Measurements from ENCODE around the gene GSTA2. TPM values are rescaled to one million over a fixed set of nuclear protein-coding genes. Genes with fewer than 3 reads are reported as not detected.
"Not testable (repeated sequence)": the region's sequence is repeated elsewhere in the genome, so short reads cannot be mapped to it uniquely, and the experiment has no call there.

GSTA2 gene
- total RNA-seq: under 0.01 TPM

DNA sequence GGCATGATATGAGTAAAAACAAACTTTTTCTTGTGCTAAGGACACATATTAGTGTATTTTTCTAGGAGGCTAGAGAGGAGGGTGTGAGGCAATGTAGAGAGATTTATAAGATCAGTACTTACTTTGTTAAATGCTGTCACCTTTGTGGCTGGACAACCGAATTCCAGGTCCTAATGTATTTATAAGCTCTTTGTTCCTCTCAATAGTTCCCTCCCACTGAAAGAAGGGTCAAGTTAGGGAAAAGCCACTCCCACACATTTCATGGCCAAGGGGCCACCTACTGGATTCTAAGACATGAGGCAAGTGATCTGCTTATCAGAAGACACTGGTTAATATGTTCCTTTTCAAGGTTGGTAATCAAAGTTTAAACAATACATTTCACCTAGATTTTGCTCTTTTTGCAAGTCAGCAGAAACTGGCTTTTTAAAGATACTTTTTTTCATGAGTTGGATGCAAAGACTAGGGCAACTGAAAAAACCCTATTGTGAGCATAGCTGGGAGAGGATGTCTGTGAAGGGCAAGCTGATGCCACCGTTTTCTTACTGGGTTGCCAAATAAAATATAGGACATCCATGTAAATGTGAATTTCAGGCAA is at the start of gene GSTA2:
GSTA2 (minus strand) TSS at position 154 of the 595 bp plus-strand sequence. CDS start 5,528 bp downstream, outside the sequence.
- H3K36me3 ChIP-seq (ENCODE audit: control insufficient read depth in 3 of 3, insufficient read depth in 3 of 3, low read length in 3 of 3); H3K27ac ChIP-seq (ENCODE audit: low read depth, low read length); H3K4me1 ChIP-seq (ENCODE audit: control insufficient read depth in 3 of 3, insufficient read depth in 3 of 3, low read length in 3 of 3); H3K4me3 ChIP-seq (ENCODE audit: low read length in 3 of 3); H3K27me3 ChIP-seq (ENCODE audit: control insufficient read depth in 3 of 3, insufficient read depth in 3 of 3, low read length in 3 of 3); H3K9me3 ChIP-seq (ENCODE audit: control insufficient read depth in 3 of 3, low read length in 3 of 3); H3K9ac ChIP-seq (ENCODE audit: low read depth in 1 of 3, low read length in 3 of 3): not testable (repeated sequence)

DNA sequence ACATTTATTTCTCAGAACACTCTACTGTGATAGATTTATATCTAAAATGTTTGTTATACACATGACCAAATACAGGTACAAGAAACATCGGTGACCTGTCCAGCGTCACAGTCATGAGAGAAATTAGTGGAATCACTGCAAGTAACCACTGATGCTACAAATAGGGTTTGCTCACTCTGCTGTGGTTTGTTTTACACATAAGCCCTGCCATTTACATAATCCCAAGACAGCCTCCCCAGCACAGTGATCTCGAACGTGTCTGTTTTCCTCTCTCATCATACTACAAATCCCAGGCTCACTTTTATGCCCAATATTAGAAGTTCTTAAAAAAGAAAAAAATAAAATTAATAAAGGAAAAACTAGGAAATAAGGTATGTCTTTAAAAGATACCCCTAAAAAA is 46.5 kb upstream of the GSTA2 start:
- H3K4me3 ChIP-seq (ENCODE audit: low read length in 3 of 3); H3K27ac ChIP-seq (ENCODE audit: low read depth, low read length); H3K27me3 ChIP-seq (ENCODE audit: control insufficient read depth in 3 of 3, insufficient read depth in 3 of 3, low read length in 3 of 3); H3K9me3 ChIP-seq (ENCODE audit: control insufficient read depth in 3 of 3, low read length in 3 of 3); H3K4me1 ChIP-seq (ENCODE audit: control insufficient read depth in 3 of 3, insufficient read depth in 3 of 3, low read length in 3 of 3); H3K36me3 ChIP-seq (ENCODE audit: control insufficient read depth in 3 of 3, insufficient read depth in 3 of 3, low read length in 3 of 3); H3K9ac ChIP-seq (ENCODE audit: low read depth in 1 of 3, low read length in 3 of 3): not testable (repeated sequence)

DNA sequence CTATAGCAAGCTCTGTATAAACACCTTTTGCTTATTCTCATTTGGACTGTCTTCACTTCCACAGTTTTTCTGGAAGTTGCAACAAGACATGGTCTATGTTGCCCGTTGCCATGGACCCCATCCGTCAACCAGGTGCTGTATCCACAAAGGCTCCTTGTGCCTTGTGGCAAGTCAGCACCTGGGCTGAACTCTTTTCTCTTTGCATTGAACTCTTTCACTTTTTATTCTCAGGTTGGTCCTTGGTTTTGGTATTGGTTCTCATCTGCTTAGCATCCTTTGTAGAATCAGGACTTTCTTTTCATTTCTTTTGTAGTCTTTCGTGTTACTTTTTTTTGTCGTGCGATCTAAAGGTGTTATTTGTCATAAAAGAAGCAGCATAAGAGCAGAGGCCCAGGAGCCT is 45.4 kb upstream of the GSTA2 start:
- Histone ChIP-seq H3K4me1 (ENCODE audit: control insufficient read depth in 3 of 3, insufficient read depth in 3 of 3, low read length in 3 of 3) (no peaks in the 10 kb centered on the region), H3K4me3 (ENCODE audit: low read length in 3 of 3) (no peak overlapping the region), H3K36me3 (ENCODE audit: control insufficient read depth in 3 of 3, insufficient read depth in 3 of 3, low read length in 3 of 3) (no peaks in the 10 kb centered on the region), H3K9me3 (ENCODE audit: control insufficient read depth in 3 of 3, low read length in 3 of 3) (no peaks in the 10 kb centered on the region), H3K27me3 (ENCODE audit: control insufficient read depth in 3 of 3, insufficient read depth in 3 of 3, low read length in 3 of 3) (no peaks in the 10 kb centered on the region), H3K9ac (ENCODE audit: low read depth in 1 of 3, low read length in 3 of 3) (no peak overlapping the region), H3K27ac (ENCODE audit: low read depth, low read length) (no peak overlapping the region)

DNA sequence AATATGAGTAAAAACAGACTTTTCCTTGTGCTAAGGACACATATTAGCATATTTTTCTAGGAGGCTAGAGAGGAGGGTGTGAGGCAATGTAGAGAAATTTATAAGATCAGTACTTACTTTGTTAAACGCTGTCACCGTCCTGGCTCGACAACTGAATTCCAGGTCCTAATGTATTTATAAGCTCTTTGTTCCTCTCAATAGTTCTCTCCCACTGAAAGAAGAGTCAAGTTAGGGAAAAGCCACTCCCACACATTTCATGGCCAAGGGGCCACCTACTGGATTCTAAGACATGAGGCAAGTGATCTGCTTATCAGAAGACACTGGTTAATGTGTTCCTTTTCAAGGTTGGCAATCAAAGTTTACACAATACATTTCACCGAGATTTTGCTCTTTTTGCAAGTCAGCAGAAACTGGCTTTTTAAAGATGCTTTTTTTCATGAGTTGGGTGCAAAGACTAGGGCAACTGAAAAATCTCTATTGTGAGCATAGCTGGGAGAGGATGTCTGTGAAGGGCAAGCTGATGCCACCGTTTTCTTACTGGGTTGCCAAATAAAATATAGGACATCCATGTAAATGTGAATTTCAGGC is 40.5 kb upstream of the GSTA2 start, which contains the start of gene GSTA1:
GSTA1 (minus strand) TSS at position 149 of the 588 bp plus-strand sequence. CDS start 4,549 bp downstream, outside the sequence.
- not testable (repeated sequence) for H3K4me1 ChIP-seq (ENCODE audit: control insufficient read depth in 3 of 3, insufficient read depth in 3 of 3, low read length in 3 of 3); H3K9me3 ChIP-seq (ENCODE audit: control insufficient read depth in 3 of 3, low read length in 3 of 3); H3K36me3 ChIP-seq (ENCODE audit: control insufficient read depth in 3 of 3, insufficient read depth in 3 of 3, low read length in 3 of 3); H3K9ac ChIP-seq (ENCODE audit: low read depth in 1 of 3, low read length in 3 of 3); H3K27ac ChIP-seq (ENCODE audit: low read depth, low read length); H3K27me3 ChIP-seq (ENCODE audit: control insufficient read depth in 3 of 3, insufficient read depth in 3 of 3, low read length in 3 of 3); H3K4me3 ChIP-seq (ENCODE audit: low read length in 3 of 3)

DNA sequence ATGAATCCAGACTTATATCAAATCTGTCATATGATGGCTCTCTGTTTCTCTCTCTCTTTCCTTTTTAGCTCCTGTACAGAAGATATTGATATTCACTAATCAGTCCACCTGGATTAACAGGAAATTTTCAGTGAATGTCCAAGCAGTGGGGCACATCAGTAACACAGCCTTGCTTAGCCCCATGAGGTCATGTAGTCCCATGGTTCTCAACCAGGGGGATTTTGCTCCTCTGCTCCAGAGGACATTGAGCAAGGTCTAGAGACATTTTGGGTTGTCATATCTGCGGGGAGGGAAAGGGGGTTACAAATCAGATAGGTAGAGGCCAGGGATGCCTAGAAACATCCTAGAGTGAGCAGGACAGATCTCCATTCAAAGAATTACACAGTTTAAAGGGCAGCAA is 39.5 kb upstream of the GSTA2 start:
- Histone ChIP-seq H3K4me3 (ENCODE audit: low read length in 3 of 3) (no peak overlapping the region), H3K36me3 (ENCODE audit: control insufficient read depth in 3 of 3, insufficient read depth in 3 of 3, low read length in 3 of 3) (no peaks in the 10 kb centered on the region), H3K9ac (ENCODE audit: low read depth in 1 of 3, low read length in 3 of 3) (no peak overlapping the region), H3K9me3 (ENCODE audit: control insufficient read depth in 3 of 3, low read length in 3 of 3) (no peaks in the 10 kb centered on the region), H3K27me3 (ENCODE audit: control insufficient read depth in 3 of 3, insufficient read depth in 3 of 3, low read length in 3 of 3) (no peaks in the 10 kb centered on the region), H3K4me1 (ENCODE audit: control insufficient read depth in 3 of 3, insufficient read depth in 3 of 3, low read length in 3 of 3) (no peaks in the 10 kb centered on the region), H3K27ac (ENCODE audit: low read depth, low read length) (no peak overlapping the region)

DNA sequence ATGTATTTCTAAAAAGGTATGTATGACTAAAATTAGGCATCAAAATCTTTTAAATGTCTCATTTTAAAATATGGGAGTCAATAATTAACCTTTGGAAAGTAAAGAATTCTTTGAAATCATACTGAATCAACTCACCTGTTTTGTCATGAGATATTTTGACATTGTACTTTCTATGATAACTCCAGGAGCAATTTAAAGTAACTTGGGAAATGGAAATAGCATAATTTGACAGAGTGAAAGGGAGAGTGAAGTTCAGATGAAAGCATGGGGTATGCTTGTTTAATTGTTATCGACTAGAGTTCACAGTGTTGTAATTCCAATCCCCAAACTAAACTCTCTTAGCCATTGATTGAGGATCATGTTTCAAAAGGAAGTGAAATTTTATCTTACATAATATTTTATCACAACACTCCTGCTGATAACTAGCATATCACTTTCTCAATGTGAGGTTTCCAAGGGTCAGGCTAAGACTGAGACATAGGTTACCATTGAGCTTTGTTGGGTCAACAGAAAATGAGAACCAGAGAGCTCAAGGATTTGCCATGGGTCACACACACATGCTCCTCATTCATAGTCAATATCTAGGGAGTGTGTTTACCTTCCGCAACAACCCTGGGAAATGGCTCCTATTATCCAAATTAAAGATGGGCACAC is 38.0 kb upstream of the GSTA2 start:
- H3K9ac ChIP-seq (ENCODE audit: low read depth in 1 of 3, low read length in 3 of 3): no peak overlapping the region
- no peaks in the 10 kb centered on the region for H3K4me1 ChIP-seq (ENCODE audit: control insufficient read depth in 3 of 3, insufficient read depth in 3 of 3, low read length in 3 of 3)
- H3K36me3 ChIP-seq (ENCODE audit: control insufficient read depth in 3 of 3, insufficient read depth in 3 of 3, low read length in 3 of 3): no peaks in the 10 kb centered on the region
- H3K4me3 ChIP-seq (ENCODE audit: low read length in 3 of 3): no peak overlapping the region
- H3K9me3 ChIP-seq (ENCODE audit: control insufficient read depth in 3 of 3, low read length in 3 of 3): no peaks in the 10 kb centered on the region
- no peaks in the 10 kb centered on the region for H3K27me3 ChIP-seq (ENCODE audit: control insufficient read depth in 3 of 3, insufficient read depth in 3 of 3, low read length in 3 of 3)
- no peak overlapping the region for H3K27ac ChIP-seq (ENCODE audit: low read depth, low read length)

GRCh38 chr6:52799272-52799671 is 36.0 kb upstream of the GSTA2 start:
- not testable (repeated sequence) for H3K27ac ChIP-seq (ENCODE audit: low read depth, low read length); H3K9me3 ChIP-seq (ENCODE audit: control insufficient read depth in 3 of 3, low read length in 3 of 3); H3K4me1 ChIP-seq (ENCODE audit: control insufficient read depth in 3 of 3, insufficient read depth in 3 of 3, low read length in 3 of 3); H3K4me3 ChIP-seq (ENCODE audit: low read length in 3 of 3); H3K27me3 ChIP-seq (ENCODE audit: control insufficient read depth in 3 of 3, insufficient read depth in 3 of 3, low read length in 3 of 3); H3K36me3 ChIP-seq (ENCODE audit: control insufficient read depth in 3 of 3, insufficient read depth in 3 of 3, low read length in 3 of 3); H3K9ac ChIP-seq (ENCODE audit: low read depth in 1 of 3, low read length in 3 of 3)

- H3K9ac ChIP-seq (ENCODE audit: low read depth in 1 of 3, low read length in 3 of 3); H3K36me3 ChIP-seq (ENCODE audit: control insufficient read depth in 3 of 3, insufficient read depth in 3 of 3, low read length in 3 of 3); H3K27me3 ChIP-seq (ENCODE audit: control insufficient read depth in 3 of 3, insufficient read depth in 3 of 3, low read length in 3 of 3); H3K27ac ChIP-seq (ENCODE audit: low read depth, low read length); H3K4me1 ChIP-seq (ENCODE audit: control insufficient read depth in 3 of 3, insufficient read depth in 3 of 3, low read length in 3 of 3); H3K9me3 ChIP-seq (ENCODE audit: control insufficient read depth in 3 of 3, low read length in 3 of 3); H3K4me3 ChIP-seq (ENCODE audit: low read length in 3 of 3): not testable (repeated sequence)
Observed at GRCh38 chr6:52794366-52794765, 31.1 kb upstream of the GSTA2 start.

GRCh38 chr6:52790861-52791260 is 27.6 kb upstream of the GSTA2 start:
- Histone ChIP-seq H3K27ac (ENCODE audit: low read depth, low read length) (no peak overlapping the region), H3K4me3 (ENCODE audit: low read length in 3 of 3) (no peak overlapping the region), H3K9me3 (ENCODE audit: control insufficient read depth in 3 of 3, low read length in 3 of 3) (no peaks in the 10 kb centered on the region), H3K4me1 (ENCODE audit: control insufficient read depth in 3 of 3, insufficient read depth in 3 of 3, low read length in 3 of 3) (no peaks in the 10 kb centered on the region), H3K36me3 (ENCODE audit: control insufficient read depth in 3 of 3, insufficient read depth in 3 of 3, low read length in 3 of 3) (no peaks in the 10 kb centered on the region), H3K9ac (ENCODE audit: low read depth in 1 of 3, low read length in 3 of 3) (no peak overlapping the region), H3K27me3 (ENCODE audit: control insufficient read depth in 3 of 3, insufficient read depth in 3 of 3, low read length in 3 of 3) (no peaks in the 10 kb centered on the region)

GRCh38 chr6:52789658-52790057 is 26.4 kb upstream of the GSTA2 start:
- not testable (repeated sequence) for H3K9ac ChIP-seq (ENCODE audit: low read depth in 1 of 3, low read length in 3 of 3); H3K27me3 ChIP-seq (ENCODE audit: control insufficient read depth in 3 of 3, insufficient read depth in 3 of 3, low read length in 3 of 3); H3K4me1 ChIP-seq (ENCODE audit: control insufficient read depth in 3 of 3, insufficient read depth in 3 of 3, low read length in 3 of 3); H3K36me3 ChIP-seq (ENCODE audit: control insufficient read depth in 3 of 3, insufficient read depth in 3 of 3, low read length in 3 of 3); H3K27ac ChIP-seq (ENCODE audit: low read depth, low read length); H3K4me3 ChIP-seq (ENCODE audit: low read length in 3 of 3); H3K9me3 ChIP-seq (ENCODE audit: control insufficient read depth in 3 of 3, low read length in 3 of 3)
